Endothelial cell of umbilical vein (primary cell): ENCODE measurements around the gene ATF6B. TPM values are rescaled to one million over a fixed set of nuclear protein-coding genes. Genes with fewer than 3 reads are reported as not detected.

Source experiments
- BruUV-seq: library from RNA; stranded (reverse); fragments of 400-500 nt; replicated peaks from 2 replicates; lab custom pipeline; 2021; lab: Mats Ljungman, UMichigan
- CTCF ChIA-PET: fragments of 300-600, 350-600 bp; sonication (Branson Sonifier 250); formaldehyde crosslinking; loops from one replicate; lab custom pipeline; 2021; ENCODE audit warnings: antibody characterized with exemption, inconsistent platforms; lab: Charles Lee
- POLR2A ChIA-PET: fragments of 300-600, 350-600 bp; sonication (Branson Sonifier 250); formaldehyde crosslinking; loops from one replicate; lab custom pipeline; 2021; ENCODE audit warnings: antibody characterized with exemption, inconsistent platforms; lab: Charles Lee
- DNase-seq: peaks from one replicate; pipeline ENCODE4 v3.0.0-alpha.2; 2011; ENCODE audit warnings: low read depth, low spot score
- FAIRE-seq: peaks from 2 replicates; lab custom pipeline; 2011; peaks lifted over from hg19 to GRCh38; lab: Jason Lieb, UNC
- H2AFZ ChIP-seq: 2 replicates; pipeline ENCODE4 v1.6.0; 2012; ENCODE audit warnings: low read depth, low read length, control low read depth, inconsistent platforms
- H3K27ac ChIP-seq: 2 replicates; pipeline ENCODE4 v1.5.1; 2011; ENCODE audit warnings: low read depth, mild to moderate bottlenecking, control low read depth, low read length, moderate library complexity; ENCODE audit not compliant: insufficient read depth
- H3K27me3 ChIP-seq, 2 experiments: 2 replicates each; pipeline versions ENCODE4 v1.6.0 to v1.6.1; 2011; ENCODE audit warnings: low read length in 2 of 2, mixed read lengths in 1 of 2; ENCODE audit not compliant: control insufficient read depth in 2 of 2, insufficient read depth in 2 of 2
- H3K36me3 ChIP-seq, 2 experiments: 2 replicates in 1 of 2; 3 replicates in 1 of 2; pipeline ENCODE4 v1.5.1; 2011; ENCODE audit warnings: low read length in 2 of 2, mild to moderate bottlenecking in 1 of 2, moderate library complexity in 1 of 2; ENCODE audit not compliant: control insufficient read depth in 2 of 2, insufficient read depth in 2 of 2; ENCODE audit errors: extremely low read depth in 1 of 2
- H3K4me1 ChIP-seq: 3 replicates; pipeline ENCODE4 v1.5.1; 2011; ENCODE audit warnings: mild to moderate bottlenecking, low read length; ENCODE audit not compliant: control insufficient read depth, insufficient read depth; ENCODE audit errors: extremely low read depth
- H3K4me2 ChIP-seq: 2 replicates; pipeline ENCODE4 v1.6.1; 2011; ENCODE audit warnings: low read length, control low read depth, mixed read lengths; ENCODE audit not compliant: insufficient read depth
- H3K4me3 ChIP-seq, 3 experiments: fragments of 200-600 bp in 1 of 3; sonication (generic), shearing (Covaris generic) in 1 of 3; replicated peaks in 1 of 3; 2 replicates each; pipeline ENCODE4 v1.5.1; 2011 to 2016; ENCODE audit warnings: control low read depth in 3 of 3, low read length in 3 of 3, mild to moderate bottlenecking in 2 of 3, inconsistent platforms in 1 of 3, low read depth in 1 of 3, moderate library complexity in 1 of 3; ENCODE audit not compliant: insufficient read depth in 1 of 3
- H3K79me2 ChIP-seq: 2 replicates; pipeline ENCODE4 v1.6.0; 2012; ENCODE audit warnings: low read length, inconsistent platforms; ENCODE audit not compliant: control insufficient read depth, insufficient read depth
- H3K9ac ChIP-seq: replicated peaks from 2 replicates; pipeline ENCODE3; 2011; ENCODE audit warnings: low read length, control low read depth; ENCODE audit not compliant: insufficient read depth; ENCODE audit errors: extremely low read depth
- H3K9me1 ChIP-seq: replicated peaks from 3 replicates; pipeline ENCODE4 v1.6.0; 2011; ENCODE audit warnings: mild to moderate bottlenecking, low read length; ENCODE audit not compliant: control insufficient read depth, insufficient read depth; ENCODE audit errors: extremely low read depth
- H3K9me3 ChIP-seq: replicated peaks from 2 replicates; pipeline ENCODE4 v1.5.1; 2012; ENCODE audit warnings: low read length, inconsistent platforms; ENCODE audit not compliant: control insufficient read depth, insufficient read depth
- H4K20me1 ChIP-seq: replicated peaks from 2 replicates; pipeline ENCODE3; 2011; ENCODE audit warnings: mild to moderate bottlenecking, low read length; ENCODE audit not compliant: control insufficient read depth, insufficient read depth; ENCODE audit errors: extremely low read depth
- EZH2 ChIP-seq: IDR thresholded peaks from 2 replicates; pipeline ENCODE4 v1.6.1; 2012; ENCODE audit warnings: borderline replicate concordance, low read depth, mild to moderate bottlenecking, moderate library complexity, low read length, inconsistent platforms; ENCODE audit not compliant: severe bottlenecking
- FOS ChIP-seq: IDR thresholded peaks from 2 replicates; pipeline ENCODE4 v1.6.1; 2011; ENCODE audit warnings: mild to moderate bottlenecking, low read length, moderate library complexity, borderline replicate concordance; ENCODE audit not compliant: insufficient read depth
- GATA2 ChIP-seq: IDR thresholded peaks from 2 replicates; pipeline ENCODE4 v1.7.0; 2011; ENCODE audit warnings: low read depth, mild to moderate bottlenecking, moderate library complexity, mixed read lengths, low read length; ENCODE audit not compliant: insufficient read length, insufficient read depth
- JUN ChIP-seq: IDR thresholded peaks from 2 replicates; pipeline ENCODE4 v1.6.1; 2011; ENCODE audit warnings: borderline replicate concordance, low read depth; ENCODE audit not compliant: insufficient read length, insufficient read depth
- MYC ChIP-seq: IDR thresholded peaks from one replicate; pipeline ENCODE4 v1.6.1; 2011; ENCODE audit warnings: mild to moderate bottlenecking, low read depth, low read length
- POLR2A ChIP-seq: IDR thresholded peaks from 2 replicates; pipeline ENCODE4 v1.6.1; 2012; ENCODE audit warnings: low read depth, mild to moderate bottlenecking, control low read depth, low read length
- POLR2AphosphoS5 ChIP-seq: IDR thresholded peaks from 2 replicates; pipeline ENCODE4 v1.6.1; 2012; ENCODE audit warnings: low read depth, mild to moderate bottlenecking, control low read depth, low read length, moderate library complexity; ENCODE audit not compliant: insufficient read depth
- dilution Hi-C: fragments of 300-500 bp; cut with MboI; formaldehyde crosslinking; loops from one replicate; pipeline ENCODE4 v1.15.0; 2019; ENCODE audit warnings: low sequenced_read_pairs; ENCODE audit not compliant: extremely low pct_ligation_motif_present
- intact Hi-C: fragments of 100-400 bp; cut with micrococcal nuclease; formaldehyde crosslinking; loops from one replicate; pipeline ENCODE4 v1.10.0; 2022
- polyA plus RNA-seq, 4 experiments: library from polyadenylated mRNA; depleted of rRNA in 3 of 4; stranded (reverse) in 3 of 4; unstranded in 1 of 4; fragments of >200 nt; gene quantifications; 2 replicates each; pipeline versions ENCODE4 v1.2.1 to v1.2.3, GENCODE V29; 2011 to 2012; ENCODE audit warnings: missing spikeins in 1 of 4
- total RNA-seq: library from RNA; stranded (reverse); gene quantifications from 2 replicates; pipeline ENCODE4 v1.2.3, GENCODE V29; 2021
- TF ChIP-seq, protein P1 (sequence below): IDR thresholded peaks from 2 replicates; pipeline ENCODE4 v1.6.1; 2011; ENCODE audit not compliant: insufficient read depth, insufficient read length
- TF ChIP-seq, protein P2 (sequence below), 2 donors: IDR thresholded peaks; 1 replicate in 1 of 2; 2 replicates in 1 of 2; pipeline ENCODE4 v1.5.1; 2011; ENCODE audit warnings: low read length in 2 of 2, mild to moderate bottlenecking in 2 of 2, moderate library complexity in 2 of 2, control low read depth in 1 of 2, inconsistent platforms in 1 of 2, low read depth in 1 of 2; ENCODE audit not compliant: insufficient read depth in 1 of 2; ENCODE audit errors: extremely low read depth in 1 of 2

ATF6B gene
- total and polyA plus RNA-seq, 2 donors (not counting 3 experiments of a cell fraction or from before 2014, with no cell fraction given) = 106 to 115 TPM

DNA sequence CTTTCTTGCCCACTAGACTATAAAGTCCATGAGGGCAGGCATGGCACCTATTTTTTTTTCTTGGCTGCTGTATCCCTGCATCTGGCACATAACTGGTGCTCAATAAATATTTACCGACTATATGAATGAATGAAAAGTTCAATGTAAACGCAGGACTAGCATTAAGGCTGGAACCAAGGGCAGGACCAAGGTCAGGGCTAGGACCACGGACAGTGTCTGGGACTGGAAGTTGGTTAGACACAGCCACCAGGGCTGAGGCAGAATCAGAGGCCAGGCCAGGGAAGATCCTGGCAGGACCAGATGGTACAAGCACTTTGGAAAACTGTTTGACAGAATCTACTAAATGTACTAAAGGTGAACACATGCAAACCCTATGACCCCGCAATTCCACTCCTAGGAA lies 22.6 kb downstream of the ATF6B start:
- H3K79me2 ChIP-seq = no peaks in the 10 kb centered on the region
- H3K9ac ChIP-seq = no peak overlapping the region
- TF ChIP-seq MYC (no peak), POLR2A (no peak), FOS (no peak), EZH2 (no peak), GATA2 (no peak), JUN (no peak), POLR2AphosphoS5 (no peak)
- TF ChIP-seq, protein P1, sequence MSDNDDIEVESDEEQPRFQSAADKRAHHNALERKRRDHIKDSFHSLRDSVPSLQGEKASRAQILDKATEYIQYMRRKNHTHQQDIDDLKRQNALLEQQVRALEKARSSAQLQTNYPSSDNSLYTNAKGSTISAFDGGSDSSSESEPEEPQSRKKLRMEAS = no peak
- TF ChIP-seq, protein P2, sequence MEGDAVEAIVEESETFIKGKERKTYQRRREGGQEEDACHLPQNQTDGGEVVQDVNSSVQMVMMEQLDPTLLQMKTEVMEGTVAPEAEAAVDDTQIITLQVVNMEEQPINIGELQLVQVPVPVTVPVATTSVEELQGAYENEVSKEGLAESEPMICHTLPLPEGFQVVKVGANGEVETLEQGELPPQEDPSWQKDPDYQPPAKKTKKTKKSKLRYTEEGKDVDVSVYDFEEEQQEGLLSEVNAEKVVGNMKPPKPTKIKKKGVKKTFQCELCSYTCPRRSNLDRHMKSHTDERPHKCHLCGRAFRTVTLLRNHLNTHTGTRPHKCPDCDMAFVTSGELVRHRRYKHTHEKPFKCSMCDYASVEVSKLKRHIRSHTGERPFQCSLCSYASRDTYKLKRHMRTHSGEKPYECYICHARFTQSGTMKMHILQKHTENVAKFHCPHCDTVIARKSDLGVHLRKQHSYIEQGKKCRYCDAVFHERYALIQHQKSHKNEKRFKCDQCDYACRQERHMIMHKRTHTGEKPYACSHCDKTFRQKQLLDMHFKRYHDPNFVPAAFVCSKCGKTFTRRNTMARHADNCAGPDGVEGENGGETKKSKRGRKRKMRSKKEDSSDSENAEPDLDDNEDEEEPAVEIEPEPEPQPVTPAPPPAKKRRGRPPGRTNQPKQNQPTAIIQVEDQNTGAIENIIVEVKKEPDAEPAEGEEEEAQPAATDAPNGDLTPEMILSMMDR (IDR thresholded peaks at IDR 0.05; ENCODE audit: extremely low read depth in 1 of 2, insufficient read depth in 1 of 2, low read depth in 1 of 2, low read length in 2 of 2) = no peak
- H3K36me3 ChIP-seq = no peaks in the 10 kb centered on the region
- no peak overlapping the region for H2AFZ ChIP-seq
- no peaks in the 10 kb centered on the region for H3K4me1 ChIP-seq
- DNase-seq (no peak), FAIRE-seq (no peak)
- no peak overlapping the region for H3K27ac ChIP-seq
- no peaks in the 10 kb centered on the region for H3K9me3 ChIP-seq
- no peak overlapping the region for H3K4me2 ChIP-seq
- ChIA-PET CTCF (no interaction called here), POLR2A (no interaction called here)
- H3K4me3 ChIP-seq = no peak overlapping the region
- peaks cover 17 to 18% of the 10 kb centered on the region in 2 experiments for H3K27me3 ChIP-seq
- intact Hi-C loops (no loop called here), dilution Hi-C loops (no loop called here)
- no peaks in the 10 kb centered on the region for H3K9me1 ChIP-seq
- BruUV-seq = no TSS peak
- no peaks in the 10 kb centered on the region for H4K20me1 ChIP-seq
